OCI-LY3 (cell line): Measurements from ENCODE around the gene POLA2.

Source experiments
- H2AFZ ChIP-seq: fragments of 200-600, 300-600 bp; shearing (Covaris generic); 2 replicates; pipeline ENCODE4 v1.6.0; 2014; ENCODE audit warnings: antibody characterized with exemption, low read depth, low read length
- H3K27ac ChIP-seq: fragments of 200-600, 300-600 bp; sonication (generic); 2 replicates; pipeline ENCODE4 v1.5.1; 2014; ENCODE audit warnings: mild to moderate bottlenecking, low read length, moderate library complexity, mixed read lengths
- H3K27me3 ChIP-seq: fragments of 200-600, 300-600 bp; sonication (generic); 2 replicates; pipeline ENCODE4 v1.6.1; 2014; ENCODE audit warnings: low read depth, low read length, mixed read lengths
- H3K36me3 ChIP-seq: fragments of 200-600, 300-600 bp; sonication (generic); replicated peaks from 2 replicates; pipeline ENCODE3; 2014; ENCODE audit warnings: low read depth, low read length, mixed read lengths
- H3K4me1 ChIP-seq: fragments of 300-600, 200-600 bp; sonication (generic); 2 replicates; pipeline ENCODE4 v1.6.1; 2014; ENCODE audit warnings: low read length, mixed read lengths
- H3K4me2 ChIP-seq: fragments of 200-600, 300-600 bp; sonication (generic); 2 replicates; pipeline ENCODE4 v1.6.1; 2014; ENCODE audit warnings: low read length, mixed read lengths
- H3K4me3 ChIP-seq: fragments of 300-600, 200-600 bp; sonication (generic); 2 replicates; pipeline ENCODE4 v1.5.1; 2014; ENCODE audit warnings: antibody characterized with exemption, mild to moderate bottlenecking, low read length, moderate library complexity
- H3K79me2 ChIP-seq: fragments of 300-600, 200-600 bp; shearing (Covaris generic); 2 replicates; pipeline ENCODE4 v1.6.1; 2014; ENCODE audit warnings: mild to moderate bottlenecking, low read length, mixed read lengths
- H3K9ac ChIP-seq: fragments of 300-600, 200-600 bp; shearing (Covaris generic); 2 replicates; pipeline ENCODE4 v1.6.0; 2014; ENCODE audit warnings: mild to moderate bottlenecking, low read length, moderate library complexity
- H3K9me3 ChIP-seq: fragments of 200-600, 300-600 bp; shearing (Covaris generic); 2 replicates; pipeline ENCODE4 v1.6.1; 2014; ENCODE audit warnings: low read length, mixed read lengths; ENCODE audit not compliant: insufficient read depth
- H4K20me1 ChIP-seq: fragments of 200-600, 300-600 bp; sonication (generic); 2 replicates; pipeline ENCODE4 v1.6.1; 2016; ENCODE audit warnings: low read length, mixed read lengths; ENCODE audit not compliant: insufficient read depth
- EZH2phosphoT487 ChIP-seq: fragments of 200-600 bp; shearing (Covaris generic); IDR thresholded peaks from 2 replicates; pipeline ENCODE4 v1.6.1; 2018; ENCODE audit warnings: antibody characterized with exemption, mixed run types, low read depth
- TF ChIP-seq, protein P1 (sequence below): fragments of 200-600, 300-600 bp; sonication (generic); IDR thresholded peaks from 2 replicates; pipeline ENCODE4 v1.5.1; 2014; ENCODE audit warnings: antibody characterized with exemption, low read length, low read depth

POLA2 gene, protein sequence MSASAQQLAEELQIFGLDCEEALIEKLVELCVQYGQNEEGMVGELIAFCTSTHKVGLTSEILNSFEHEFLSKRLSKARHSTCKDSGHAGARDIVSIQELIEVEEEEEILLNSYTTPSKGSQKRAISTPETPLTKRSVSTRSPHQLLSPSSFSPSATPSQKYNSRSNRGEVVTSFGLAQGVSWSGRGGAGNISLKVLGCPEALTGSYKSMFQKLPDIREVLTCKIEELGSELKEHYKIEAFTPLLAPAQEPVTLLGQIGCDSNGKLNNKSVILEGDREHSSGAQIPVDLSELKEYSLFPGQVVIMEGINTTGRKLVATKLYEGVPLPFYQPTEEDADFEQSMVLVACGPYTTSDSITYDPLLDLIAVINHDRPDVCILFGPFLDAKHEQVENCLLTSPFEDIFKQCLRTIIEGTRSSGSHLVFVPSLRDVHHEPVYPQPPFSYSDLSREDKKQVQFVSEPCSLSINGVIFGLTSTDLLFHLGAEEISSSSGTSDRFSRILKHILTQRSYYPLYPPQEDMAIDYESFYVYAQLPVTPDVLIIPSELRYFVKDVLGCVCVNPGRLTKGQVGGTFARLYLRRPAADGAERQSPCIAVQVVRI

DNA sequence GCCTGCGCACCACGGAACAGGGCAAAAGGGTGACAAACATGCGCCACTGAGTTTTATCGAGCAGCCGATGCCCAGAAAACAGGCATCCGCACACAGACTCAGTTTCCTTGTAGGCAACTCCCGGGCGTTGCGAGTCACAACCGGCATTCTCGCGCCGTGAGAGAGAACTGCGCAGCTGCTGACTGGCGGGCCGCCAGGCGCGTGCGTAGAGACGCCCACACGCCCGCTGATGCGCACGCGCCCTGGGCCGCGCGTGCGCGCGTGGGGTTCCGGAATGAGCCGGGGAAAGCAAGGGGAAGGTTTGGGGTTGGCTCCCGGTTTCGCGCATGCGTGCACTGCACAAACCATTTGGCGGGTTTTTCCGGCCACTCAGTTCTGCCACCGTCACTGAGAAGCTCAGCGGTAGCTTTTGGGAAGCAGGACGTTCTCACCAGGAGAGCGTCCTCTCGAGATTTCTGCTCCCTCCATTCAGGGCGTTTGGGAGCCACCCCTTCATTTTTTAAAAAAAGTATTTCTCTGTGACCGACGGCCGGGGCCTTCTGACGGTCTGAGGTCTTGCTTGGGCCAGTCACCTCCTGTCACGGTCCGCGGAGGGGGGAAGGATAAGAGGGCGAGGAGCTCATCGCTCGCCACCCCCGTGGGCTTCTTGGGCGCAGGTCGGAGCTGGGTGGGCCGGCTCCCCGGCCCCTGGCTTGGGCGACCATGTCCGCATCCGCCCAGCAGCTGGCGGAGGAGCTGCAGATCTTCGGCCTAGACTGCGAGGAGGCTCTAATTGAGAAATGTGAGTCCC is at the start of gene POLA2:
Gene POLA2, plus strand, starts transcription at position 372 of the 790 bp plus-strand sequence. Its CDS starts 331 bp downstream, at position 703.
- TF ChIP-seq, protein P1, sequence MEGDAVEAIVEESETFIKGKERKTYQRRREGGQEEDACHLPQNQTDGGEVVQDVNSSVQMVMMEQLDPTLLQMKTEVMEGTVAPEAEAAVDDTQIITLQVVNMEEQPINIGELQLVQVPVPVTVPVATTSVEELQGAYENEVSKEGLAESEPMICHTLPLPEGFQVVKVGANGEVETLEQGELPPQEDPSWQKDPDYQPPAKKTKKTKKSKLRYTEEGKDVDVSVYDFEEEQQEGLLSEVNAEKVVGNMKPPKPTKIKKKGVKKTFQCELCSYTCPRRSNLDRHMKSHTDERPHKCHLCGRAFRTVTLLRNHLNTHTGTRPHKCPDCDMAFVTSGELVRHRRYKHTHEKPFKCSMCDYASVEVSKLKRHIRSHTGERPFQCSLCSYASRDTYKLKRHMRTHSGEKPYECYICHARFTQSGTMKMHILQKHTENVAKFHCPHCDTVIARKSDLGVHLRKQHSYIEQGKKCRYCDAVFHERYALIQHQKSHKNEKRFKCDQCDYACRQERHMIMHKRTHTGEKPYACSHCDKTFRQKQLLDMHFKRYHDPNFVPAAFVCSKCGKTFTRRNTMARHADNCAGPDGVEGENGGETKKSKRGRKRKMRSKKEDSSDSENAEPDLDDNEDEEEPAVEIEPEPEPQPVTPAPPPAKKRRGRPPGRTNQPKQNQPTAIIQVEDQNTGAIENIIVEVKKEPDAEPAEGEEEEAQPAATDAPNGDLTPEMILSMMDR = no peak
- TF ChIP-seq EZH2phosphoT487 = no peak
- Histone ChIP-seq H3K4me3 (peak within 1 kb of the TSS; percentile 87), H3K9me3 (no peaks in the 10 kb centered on the region), H4K20me1 (peaks cover 13% of the 10 kb centered on the region), H3K36me3 (peaks cover 27% of the 10 kb centered on the region), H3K27ac (peak within 1 kb of the TSS; percentile 88), H3K4me1 (peaks cover 16% of the 10 kb centered on the region), H3K9ac (peak within 1 kb of the TSS; percentile 97), H3K27me3 (no peaks in the 10 kb centered on the region), H3K4me2 (peak within 1 kb of the TSS; percentile 99), H2AFZ (peak within 1 kb of the TSS; percentile 82), H3K79me2 (peaks cover 55% of the 10 kb centered on the region)

DNA sequence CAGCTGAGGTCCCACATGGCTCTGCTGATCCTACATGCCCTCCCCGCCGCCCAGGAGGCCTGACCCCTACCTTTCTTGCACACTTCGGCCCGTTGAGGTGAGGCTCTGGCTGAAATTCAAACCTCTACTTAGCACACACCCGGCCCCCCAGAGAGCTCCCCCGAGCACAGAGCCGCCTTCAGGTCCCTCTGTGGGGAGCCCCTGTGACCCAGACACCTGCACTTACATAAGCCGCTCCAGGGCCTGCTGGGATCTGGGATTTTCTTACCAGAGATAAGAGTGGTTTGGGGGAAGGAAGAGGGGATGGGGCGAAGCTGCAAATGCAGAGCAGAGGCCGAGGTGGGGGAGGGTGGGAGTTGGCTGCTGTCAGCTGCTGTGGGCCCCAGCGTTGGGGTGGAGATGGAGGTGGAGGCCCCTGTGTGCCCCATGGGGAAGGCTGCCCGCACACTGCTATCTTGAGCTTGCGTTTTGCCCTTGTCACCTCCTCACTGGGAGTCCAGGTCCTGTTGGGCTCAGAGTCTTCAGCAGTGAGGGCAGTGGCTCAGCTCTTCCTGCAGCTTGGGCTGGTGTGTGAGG is 49.4 kb upstream of the POLA2 start:
- H3K9ac ChIP-seq = no peak overlapping the region
- no peak overlapping the region for H3K4me3 ChIP-seq
- no peak overlapping the region for H2AFZ ChIP-seq
- no peaks in the 10 kb centered on the region for H3K4me1 ChIP-seq
- no peaks in the 10 kb centered on the region for H3K9me3 ChIP-seq
- no peak for TF ChIP-seq EZH2phosphoT487
- no peak overlapping the region for H3K4me2 ChIP-seq
- H3K79me2 ChIP-seq = no peaks in the 10 kb centered on the region
- peaks cover 20% of the 10 kb centered on the region for H3K36me3 ChIP-seq
- H3K27ac ChIP-seq = no peak overlapping the region
- no peaks in the 10 kb centered on the region for H4K20me1 ChIP-seq
- no peaks in the 10 kb centered on the region for H3K27me3 ChIP-seq

DNA sequence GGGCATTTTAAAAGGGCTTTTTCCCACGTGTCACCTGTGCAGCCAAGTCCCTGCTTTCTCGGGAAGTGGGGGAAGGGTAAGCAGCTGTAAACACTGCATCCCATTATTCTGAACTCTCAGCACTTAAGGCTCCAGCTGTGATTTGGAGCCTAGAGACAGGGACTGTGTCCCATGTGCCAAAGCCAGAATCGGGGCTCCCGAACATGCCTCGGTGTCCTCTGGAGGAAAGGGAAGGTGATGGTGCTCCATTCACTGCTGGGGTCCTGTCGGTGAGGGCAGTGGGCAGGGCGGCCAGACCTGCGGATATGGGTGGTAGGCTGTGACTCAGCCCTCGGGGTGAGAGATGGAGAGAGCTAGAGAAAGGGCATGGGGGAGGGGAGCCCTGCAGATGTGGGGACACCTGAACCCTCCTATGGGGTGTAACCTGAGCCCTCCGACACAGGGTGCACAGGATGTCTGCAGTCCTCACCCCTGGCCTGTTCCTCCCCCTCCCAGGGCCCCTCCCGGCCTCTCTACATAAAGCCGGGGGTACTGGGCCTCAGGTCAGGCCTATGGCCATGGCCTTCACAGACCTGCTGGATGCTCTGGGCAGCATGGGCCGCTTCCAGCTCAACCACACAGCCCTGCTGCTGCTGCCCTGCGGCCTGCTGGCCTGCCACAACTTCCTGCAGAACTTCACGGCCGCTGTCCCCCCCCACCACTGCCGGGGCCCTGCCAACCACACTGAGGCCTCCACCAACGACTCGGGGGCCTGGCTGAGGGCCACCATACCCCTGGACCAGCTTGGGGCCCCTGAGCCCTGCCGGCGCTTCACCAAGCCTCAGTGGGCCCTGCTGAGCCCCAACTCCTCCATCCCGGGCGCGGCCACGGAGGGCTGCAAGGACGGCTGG is 48.2 kb upstream of the POLA2 start:
- Histone ChIP-seq H4K20me1 (no peaks in the 10 kb centered on the region), H3K4me2 (no peak overlapping the region), H3K4me3 (no peak overlapping the region), H3K9me3 (no peaks in the 10 kb centered on the region), H3K79me2 (no peaks in the 10 kb centered on the region), H3K36me3 (peaks cover 15% of the 10 kb centered on the region), H3K27ac (no peak overlapping the region), H3K4me1 (no peaks in the 10 kb centered on the region), H3K27me3 (no peaks in the 10 kb centered on the region), H2AFZ (no peak overlapping the region), H3K9ac (no peak overlapping the region)
- TF ChIP-seq, protein P1 = no peak
- no peak for TF ChIP-seq EZH2phosphoT487

DNA sequence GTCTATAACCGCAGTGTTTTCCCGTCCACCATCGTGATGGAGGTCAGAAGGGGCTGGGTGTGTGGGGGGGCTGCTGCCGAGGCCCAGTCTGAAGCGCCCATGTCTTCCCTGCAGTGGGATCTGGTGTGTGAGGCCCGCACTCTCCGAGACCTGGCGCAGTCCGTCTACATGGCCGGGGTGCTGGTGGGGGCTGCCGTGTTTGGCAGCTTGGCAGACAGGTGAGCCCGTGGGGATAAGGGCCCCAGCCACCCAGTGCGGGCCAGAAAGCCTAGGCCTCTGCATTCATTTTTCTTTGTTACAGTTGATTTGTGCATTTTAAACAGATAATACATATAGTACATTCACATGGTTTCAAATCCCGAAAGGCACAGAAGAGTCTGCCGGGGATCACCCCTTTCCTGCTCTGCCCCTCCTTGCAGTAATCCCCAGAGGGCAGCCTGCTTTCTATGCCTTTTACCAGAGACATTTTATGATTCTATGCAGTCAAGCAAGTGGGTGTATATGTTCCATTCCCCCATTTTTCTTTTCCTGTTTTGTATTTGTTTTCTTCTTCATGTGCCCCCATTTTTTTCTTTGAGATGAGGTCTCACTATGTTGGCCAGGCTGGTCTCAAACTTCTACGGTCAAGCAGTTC is 47.4 kb upstream of the POLA2 start:
- H2AFZ ChIP-seq = no peak overlapping the region
- no peak overlapping the region for H3K9ac ChIP-seq
- H3K4me3 ChIP-seq = no peak overlapping the region
- no peaks in the 10 kb centered on the region for H3K79me2 ChIP-seq
- no peaks in the 10 kb centered on the region for H3K4me1 ChIP-seq
- H3K36me3 ChIP-seq = peaks cover 12% of the 10 kb centered on the region
- H4K20me1 ChIP-seq = no peaks in the 10 kb centered on the region
- no peak for TF ChIP-seq EZH2phosphoT487
- TF ChIP-seq, protein P1 = no peak
- H3K9me3 ChIP-seq = no peaks in the 10 kb centered on the region
- no peak overlapping the region for H3K27ac ChIP-seq
- no peaks in the 10 kb centered on the region for H3K27me3 ChIP-seq
- no peak overlapping the region for H3K4me2 ChIP-seq
